ENCODE data around the gene FBXO24.
"Not testable (repeated sequence)": the region's sequence is repeated elsewhere in the genome, so short reads cannot be mapped to it uniquely, and the experiment has no call there.

The FBXO24 gene

DNA sequence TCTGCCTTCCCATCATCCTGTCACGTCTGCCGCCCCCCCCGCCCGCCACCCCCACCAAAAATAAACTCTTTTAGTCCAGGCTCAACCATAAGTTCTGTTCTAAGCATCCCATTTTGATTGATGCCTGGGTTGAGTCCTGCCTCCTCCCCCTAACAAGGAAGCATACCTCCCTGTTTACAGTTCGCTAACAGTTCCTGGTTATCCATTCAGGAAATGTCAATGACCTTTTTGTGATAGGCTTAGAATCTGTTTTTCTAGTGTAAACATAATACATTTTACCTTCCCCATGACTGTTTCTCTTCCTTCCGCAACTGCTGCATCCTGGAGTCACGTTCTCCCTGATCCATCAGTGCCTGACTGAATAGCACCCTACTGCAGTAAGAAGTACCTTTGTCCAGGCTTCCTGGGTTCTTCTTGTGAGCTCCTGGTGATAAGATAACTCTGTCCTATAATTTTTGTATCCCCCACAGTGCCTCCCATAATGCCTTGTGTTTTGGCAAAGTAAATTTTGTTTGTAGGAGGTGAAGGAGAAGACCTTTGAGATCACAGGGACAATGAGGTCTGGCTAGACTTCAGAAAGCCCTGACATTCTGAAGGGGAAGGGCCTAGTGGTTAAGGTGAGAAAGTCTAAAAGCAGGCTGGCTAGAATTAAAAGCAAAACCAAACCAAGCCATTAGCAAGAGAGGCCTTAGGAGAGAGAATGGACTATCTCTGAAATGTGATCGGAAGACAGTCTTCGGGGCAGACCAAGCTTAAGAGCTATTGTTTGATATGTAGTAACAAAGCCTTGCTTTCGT is 39.8 kb upstream of the FBXO24 start:
- no peak overlapping the region for H3K4me3 ChIP-seq (ENCODE audit: low read depth, low read length)
- POLR2A ChIA-PET: interaction anchor here (0.6 to 1.0 kb wide), 2 partner anchors 40 to 134 kb away, joined by 3 to 6 read pairs; partner anchors contain the start of genes FBXO24 and LRCH4
- TF ChIP-seq, protein P1, sequence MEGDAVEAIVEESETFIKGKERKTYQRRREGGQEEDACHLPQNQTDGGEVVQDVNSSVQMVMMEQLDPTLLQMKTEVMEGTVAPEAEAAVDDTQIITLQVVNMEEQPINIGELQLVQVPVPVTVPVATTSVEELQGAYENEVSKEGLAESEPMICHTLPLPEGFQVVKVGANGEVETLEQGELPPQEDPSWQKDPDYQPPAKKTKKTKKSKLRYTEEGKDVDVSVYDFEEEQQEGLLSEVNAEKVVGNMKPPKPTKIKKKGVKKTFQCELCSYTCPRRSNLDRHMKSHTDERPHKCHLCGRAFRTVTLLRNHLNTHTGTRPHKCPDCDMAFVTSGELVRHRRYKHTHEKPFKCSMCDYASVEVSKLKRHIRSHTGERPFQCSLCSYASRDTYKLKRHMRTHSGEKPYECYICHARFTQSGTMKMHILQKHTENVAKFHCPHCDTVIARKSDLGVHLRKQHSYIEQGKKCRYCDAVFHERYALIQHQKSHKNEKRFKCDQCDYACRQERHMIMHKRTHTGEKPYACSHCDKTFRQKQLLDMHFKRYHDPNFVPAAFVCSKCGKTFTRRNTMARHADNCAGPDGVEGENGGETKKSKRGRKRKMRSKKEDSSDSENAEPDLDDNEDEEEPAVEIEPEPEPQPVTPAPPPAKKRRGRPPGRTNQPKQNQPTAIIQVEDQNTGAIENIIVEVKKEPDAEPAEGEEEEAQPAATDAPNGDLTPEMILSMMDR (IDR thresholded peaks at IDR 0.05; ENCODE audit: insufficient read depth, low read length, missing control alignments): no peak
- CTCF ChIA-PET: interaction anchor here (0.7 to 22.1 kb wide), 7 partner anchors 15 to 159 kb away, joined by 3 to 396 read pairs (median 4); partner anchors contain the start of genes FBXO24, LRCH4, NYAP1 and POP7
- DNase-seq (ENCODE audit: low read depth, low spot score): no peak

DNA sequence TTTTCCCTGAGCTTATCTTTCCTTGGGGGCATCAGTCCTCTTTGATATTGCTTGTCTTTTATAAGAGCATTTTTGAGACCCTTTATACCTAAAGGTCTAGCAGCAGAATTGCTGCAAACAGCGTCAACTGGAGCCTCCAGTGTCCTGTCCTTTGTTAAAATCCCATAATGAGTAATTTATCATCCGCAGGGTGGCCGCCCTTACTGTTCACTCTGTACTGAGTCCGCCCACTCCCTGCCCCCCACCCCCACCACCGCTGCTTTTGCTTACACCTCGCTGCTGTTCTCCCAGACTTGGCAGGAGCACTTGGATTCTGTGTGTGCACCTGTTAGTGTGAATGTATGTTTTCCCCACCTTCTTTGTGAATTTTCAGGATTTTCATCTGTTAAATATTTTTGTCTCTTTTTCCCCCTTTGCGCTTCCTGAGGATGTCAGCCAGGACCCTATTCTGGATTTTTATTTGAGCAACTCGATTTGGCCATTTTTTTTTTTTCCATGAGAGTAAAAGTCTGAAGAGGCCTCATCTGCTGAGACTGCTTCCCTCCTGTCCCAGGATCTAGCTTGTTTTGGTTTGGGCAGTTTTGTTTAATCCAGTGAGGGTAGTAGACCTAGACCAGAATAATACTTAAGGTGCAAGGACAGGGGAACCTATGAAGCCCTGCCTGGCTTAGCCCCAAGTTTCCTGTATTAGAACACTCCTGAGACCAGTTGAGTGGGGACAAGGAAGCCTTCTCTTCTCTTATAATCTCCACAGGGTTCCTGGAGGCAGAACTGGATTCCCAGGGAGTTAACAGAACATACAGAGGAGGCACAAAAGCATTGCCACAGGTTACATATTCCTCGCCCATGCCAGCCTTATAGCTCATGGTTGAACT is 39.0 kb upstream of the FBXO24 start:
- POLR2A ChIA-PET: interaction anchor here (0.6 kb wide), 1 partner anchor 134 kb away, joined by 3 read pairs; no protein-coding TSS in a partner anchor
- no peak for DNase-seq (ENCODE audit: low read depth, low spot score)
- CTCF ChIA-PET: interaction anchor here (0.7 to 22.1 kb wide), 7 partner anchors 14 to 158 kb away, joined by 3 to 396 read pairs (median 4); partner anchors contain the start of genes FBXO24, LRCH4, NYAP1 and POP7
- no peak overlapping the region for H3K4me3 ChIP-seq (ENCODE audit: low read depth, low read length)
- TF ChIP-seq, protein P1 (IDR thresholded peaks at IDR 0.05; ENCODE audit: insufficient read depth, low read length, missing control alignments): no peak

DNA sequence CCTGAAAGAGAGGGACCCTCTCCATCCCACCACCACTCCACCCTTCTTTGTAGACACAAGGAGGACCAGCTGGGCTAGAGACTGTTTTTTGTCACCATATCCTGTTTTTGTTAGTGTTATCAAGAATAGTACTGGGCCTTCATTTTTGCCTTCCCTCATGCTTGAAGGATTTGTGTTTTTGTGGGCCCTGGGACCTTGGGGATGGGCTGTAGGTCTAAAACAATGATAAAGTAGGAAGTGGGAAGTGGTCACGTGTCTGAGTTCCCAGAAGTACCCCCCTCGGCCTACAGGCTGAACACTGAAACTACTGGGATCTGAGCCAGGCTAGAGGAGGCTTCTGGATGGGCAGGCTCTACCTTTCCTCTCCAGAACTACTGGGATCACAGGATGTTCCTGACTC is 38.3 kb upstream of the FBXO24 start:
- DNase-seq (ENCODE audit: low read depth, low spot score): no peak
- H3K4me3 ChIP-seq (ENCODE audit: low read depth, low read length): no peak overlapping the region
- CTCF ChIA-PET: interaction anchor here (1.0 to 22.1 kb wide), 6 partner anchors 13 to 158 kb away, joined by 3 to 396 read pairs (median 22); partner anchors contain the start of genes NYAP1 and POP7
- POLR2A ChIA-PET: no interaction called here
- TF ChIP-seq, protein P1 (IDR thresholded peaks at IDR 0.05; ENCODE audit: insufficient read depth, low read length, missing control alignments): no peak

DNA sequence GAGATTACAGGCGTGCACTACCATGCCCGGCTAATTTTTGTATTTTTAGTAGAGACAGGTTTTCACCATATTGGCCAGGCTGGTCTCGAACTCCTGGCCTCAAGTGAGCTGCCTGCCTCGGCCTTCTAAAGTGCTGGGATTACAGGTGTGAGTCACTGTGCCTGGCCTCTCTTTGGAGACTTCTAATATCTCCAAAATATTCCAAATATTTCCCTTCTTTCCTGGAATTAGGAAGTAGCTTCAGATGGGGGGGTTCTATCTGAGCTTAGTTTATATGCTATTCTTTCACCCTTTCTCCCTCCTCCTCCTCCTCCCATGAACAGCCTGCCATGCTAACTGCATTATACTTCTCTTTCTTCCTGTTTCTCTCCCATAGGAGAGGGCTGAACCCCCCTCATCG is 37.7 kb upstream of the FBXO24 start:
- POLR2A ChIA-PET; H3K4me3 ChIP-seq (ENCODE audit: low read depth, low read length); DNase-seq (ENCODE audit: low read depth, low spot score): not testable (repeated sequence)
- CTCF ChIA-PET: interaction anchor here (1.0 to 22.1 kb wide), 7 partner anchors 13 to 143 kb away, joined by 3 to 396 read pairs (median 11); partner anchors contain the start of gene NYAP1

DNA sequence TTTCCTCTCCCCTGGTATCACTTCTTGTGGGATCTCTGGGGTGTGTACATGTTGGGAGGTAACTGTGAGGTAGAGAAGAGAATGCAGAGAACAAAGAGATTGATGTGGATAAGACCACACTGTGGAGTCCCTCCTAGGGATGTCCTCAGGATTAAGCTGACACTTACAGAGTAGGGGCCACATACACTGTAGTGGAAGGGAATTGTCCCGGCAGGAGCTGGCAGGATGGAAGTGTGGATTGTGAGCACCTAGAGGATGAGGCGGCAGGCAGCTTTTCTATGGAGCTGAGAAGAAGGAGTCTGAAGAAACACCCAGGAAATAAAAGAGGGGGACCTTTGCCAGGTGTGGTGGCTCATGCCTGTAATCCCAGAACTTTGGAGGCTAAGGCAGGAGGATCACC is 33.6 kb upstream of the FBXO24 start:
- POLR2A ChIA-PET: no interaction called here
- CTCF ChIA-PET: interaction anchor here (17.8 to 22.1 kb wide), 3 partner anchors 9 to 87 kb away, joined by 257 to 421 read pairs (median 396); partner anchors contain the start of genes NYAP1, SPACDR and TSC22D4
- TF ChIP-seq, protein P1 (IDR thresholded peaks at IDR 0.05; ENCODE audit: insufficient read depth, low read length, missing control alignments): no peak

DNA sequence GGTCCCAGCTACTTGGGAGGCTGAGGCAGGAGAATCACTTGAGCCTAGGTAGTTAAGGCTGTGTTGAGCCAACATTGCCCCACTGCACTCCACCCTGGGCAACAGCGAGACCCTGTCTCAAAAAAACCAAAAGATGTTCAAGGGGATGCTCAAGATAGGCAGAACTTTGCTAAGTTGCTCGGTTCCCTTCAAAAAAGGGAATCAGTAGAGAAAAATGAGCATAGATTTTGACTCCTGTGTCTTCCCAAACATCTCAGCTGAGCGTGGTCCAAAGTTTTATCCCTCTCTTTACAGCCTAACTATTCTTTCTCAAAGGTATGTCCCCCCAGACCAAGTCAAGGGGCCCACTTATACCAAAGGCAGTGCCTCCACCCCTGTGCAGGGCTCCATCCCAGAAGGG is 33.1 kb upstream of the FBXO24 start:
- TF ChIP-seq, protein P1 (IDR thresholded peaks at IDR 0.05; ENCODE audit: insufficient read depth, low read length, missing control alignments): no peak
- ChIA-PET CTCF (interaction anchor here (1.2 to 22.1 kb wide), 4 partner anchors 8 to 152 kb away, joined by 3 to 421 read pairs (median 326); partner anchors contain the start of genes NYAP1, SPACDR and TSC22D4), POLR2A (no interaction called here)
- no peak for DNase-seq (ENCODE audit: low read depth, low spot score)
- no peak overlapping the region for H3K4me3 ChIP-seq (ENCODE audit: low read depth, low read length)

More for the DNA sequence above, 33.6 kb upstream of the FBXO24 start:
- DNase-seq (ENCODE audit: low read depth, low spot score): no peak
- H3K4me3 ChIP-seq (ENCODE audit: low read depth, low read length): no peak overlapping the region

Measured in AG04449 (cell line).